ENCODE results near the gene KIF26B. TPM values are rescaled to one million over a fixed set of nuclear protein-coding genes. Genes with fewer than 3 reads are reported as not detected.

Gene KIF26B
- total RNA-seq, 1 donor from 2014 or later = 0.02 TPM

DNA sequence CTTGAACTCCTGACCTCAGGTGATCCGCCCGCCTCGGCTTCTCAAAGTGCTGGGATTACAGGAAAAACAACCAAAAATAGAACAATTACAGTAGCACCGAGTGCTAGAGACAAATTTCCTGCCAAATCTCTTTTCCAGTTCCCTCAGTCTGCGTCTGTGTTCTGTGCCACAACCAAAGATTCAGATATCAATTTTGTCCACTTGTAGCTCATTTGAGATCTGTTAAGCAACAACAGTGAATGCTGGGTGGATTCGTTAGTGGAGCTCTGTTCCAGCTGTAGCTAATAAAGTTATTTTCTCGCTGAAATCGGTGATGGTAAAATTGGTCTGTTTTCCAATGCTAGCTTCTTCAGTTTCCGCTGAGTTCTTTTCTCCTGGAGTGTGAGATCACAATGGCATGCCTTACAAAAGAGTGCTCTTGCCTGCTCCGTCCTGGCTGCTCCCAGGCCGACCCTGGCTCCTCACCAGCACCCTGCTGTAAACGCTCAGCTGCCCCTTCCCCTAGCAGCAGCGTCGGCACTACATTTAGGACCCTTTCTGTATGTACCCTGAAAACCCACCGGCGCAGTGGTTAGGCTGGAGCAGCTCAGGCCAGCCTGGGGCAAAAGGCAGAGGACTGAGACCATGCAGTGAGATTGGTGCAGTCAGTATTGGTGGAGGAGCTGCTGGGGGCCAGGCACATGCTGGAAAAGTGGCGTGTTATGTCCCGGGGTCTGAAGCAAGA lies 395.4 kb downstream of the KIF26B start:
- intact Hi-C loops (cut with micrococcal nuclease) = no loop called here

DNA sequence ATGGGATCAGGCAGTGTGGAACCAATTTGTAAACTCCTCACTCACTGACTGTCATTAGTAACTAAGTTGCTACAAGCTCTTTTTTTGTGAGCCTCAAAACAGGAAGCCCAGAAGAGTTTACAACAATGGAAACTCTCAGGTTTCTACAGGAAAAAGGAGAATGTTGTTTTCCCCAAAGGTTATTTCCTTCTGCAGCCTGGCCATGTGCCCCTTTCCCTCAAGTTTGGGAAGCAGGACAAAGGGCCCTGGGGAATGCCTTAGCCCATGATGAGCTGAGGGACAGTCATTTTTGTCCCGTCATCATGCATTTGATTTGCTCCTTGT lies 395.9 kb downstream of the KIF26B start:
- intact Hi-C loops (cut with micrococcal nuclease) = no loop called here

DNA sequence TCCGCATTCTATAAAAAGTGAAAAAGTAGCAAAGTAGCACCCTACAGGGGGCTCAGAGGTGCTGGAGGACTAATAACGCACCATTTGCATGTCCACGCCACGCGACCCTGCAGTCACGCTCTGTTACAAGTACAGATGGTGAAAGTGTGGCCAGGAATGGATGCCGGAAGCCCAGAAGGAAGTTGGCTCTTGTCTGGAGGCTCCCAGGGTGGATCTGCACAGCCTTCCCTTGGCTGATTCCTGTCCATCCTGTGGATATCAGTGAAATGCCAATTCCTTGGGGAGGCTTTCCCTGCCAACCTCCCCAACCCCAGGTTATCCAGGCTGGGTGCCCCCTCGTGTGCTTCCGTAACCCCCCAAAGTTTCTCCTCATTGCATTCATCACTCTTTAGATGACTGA lies 396.8 kb downstream of the KIF26B start:
- intact Hi-C loops (cut with micrococcal nuclease) = no loop called here

DNA sequence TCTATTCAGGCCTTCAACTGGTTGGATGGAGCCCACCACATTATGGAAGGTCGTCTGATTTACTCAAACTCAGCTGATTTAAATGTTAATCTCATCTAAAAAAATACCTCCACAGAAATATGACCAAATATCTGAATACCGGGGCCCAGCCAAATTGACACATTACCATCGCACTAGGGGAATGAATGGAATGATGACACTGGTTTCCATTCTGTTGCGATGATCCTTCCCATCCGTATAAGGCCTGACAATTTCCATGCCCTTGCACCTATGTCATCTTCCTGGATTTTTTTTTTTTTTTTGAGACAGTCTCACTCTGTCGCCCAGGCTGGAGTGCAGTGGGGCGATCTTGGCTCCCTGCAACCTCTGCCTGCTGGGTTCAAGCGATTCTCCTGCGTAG lies 397.5 kb downstream of the KIF26B start:
- intact Hi-C loops (cut with micrococcal nuclease) = no loop called here

DNA sequence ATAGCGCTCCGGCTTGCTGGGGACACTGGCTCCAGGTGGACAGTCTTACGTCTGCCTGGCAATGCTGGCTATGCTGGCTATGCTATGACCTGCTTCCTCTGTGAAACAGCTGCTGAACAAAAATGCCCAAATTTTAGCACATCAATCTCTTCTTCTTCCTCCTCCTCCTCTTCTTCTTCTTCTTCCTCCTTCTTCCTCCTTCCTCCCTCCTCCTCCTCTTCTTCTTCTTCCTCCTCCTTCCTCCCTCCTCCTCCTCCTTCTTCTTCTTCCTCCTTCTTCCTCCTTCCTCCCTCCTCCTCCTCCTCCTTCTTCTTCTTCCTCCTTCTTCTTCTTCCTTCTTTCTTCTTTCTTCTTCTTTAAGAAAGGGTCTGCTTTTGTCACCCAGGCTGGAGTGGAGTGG lies 401.3 kb downstream of the KIF26B start:
- intact Hi-C loops (cut with micrococcal nuclease) = no loop called here

DNA sequence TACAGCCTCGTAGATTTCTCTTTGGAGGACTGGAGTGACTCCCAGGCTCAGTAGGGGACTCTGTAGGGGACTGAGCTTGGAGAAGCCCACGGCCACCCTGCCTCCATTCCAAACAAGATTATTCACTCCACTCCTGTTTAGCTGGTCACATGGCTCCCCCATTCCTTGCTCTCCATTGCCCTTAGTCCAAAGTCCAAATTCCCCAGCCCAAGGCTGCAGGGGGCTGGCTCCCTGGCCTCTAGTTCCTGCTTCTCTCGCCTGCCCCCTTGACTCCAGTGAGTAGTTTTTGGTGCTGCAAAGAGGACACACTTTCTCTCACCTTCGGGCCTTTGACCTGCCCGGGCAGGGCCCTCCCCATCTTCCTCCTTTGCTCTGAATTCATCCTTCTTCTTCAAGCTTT lies 403.3 kb downstream of the KIF26B start:
- intact Hi-C loops (cut with micrococcal nuclease) = no loop called here

DNA sequence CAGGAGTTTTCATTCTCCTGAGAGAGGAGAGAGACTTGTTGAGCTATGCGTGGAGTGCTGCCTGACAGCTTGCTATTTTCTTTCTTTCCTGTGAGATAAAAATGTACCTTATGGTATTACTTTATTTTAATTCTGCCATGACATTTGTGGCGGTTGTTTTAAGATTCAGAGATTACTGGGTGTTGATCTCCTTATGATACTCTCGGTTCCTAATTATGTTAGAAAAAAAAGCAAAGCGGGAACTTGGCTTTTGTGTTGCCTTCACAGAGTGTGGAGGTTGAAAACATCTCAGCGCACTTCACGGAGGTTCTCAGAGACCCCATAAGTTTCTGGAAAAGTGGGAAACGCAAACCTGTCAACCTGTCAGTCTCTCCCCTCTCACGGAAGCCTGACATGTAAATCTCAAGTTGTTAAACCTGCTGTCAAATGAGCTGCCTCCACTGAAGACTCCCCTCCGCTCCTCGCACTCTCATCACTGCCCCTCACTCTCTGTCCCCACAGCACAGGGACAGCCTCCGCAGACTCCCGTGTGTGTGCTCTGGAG lies 405.6 kb downstream of the KIF26B start:
- intact Hi-C loops (cut with micrococcal nuclease) = no loop called here

DNA sequence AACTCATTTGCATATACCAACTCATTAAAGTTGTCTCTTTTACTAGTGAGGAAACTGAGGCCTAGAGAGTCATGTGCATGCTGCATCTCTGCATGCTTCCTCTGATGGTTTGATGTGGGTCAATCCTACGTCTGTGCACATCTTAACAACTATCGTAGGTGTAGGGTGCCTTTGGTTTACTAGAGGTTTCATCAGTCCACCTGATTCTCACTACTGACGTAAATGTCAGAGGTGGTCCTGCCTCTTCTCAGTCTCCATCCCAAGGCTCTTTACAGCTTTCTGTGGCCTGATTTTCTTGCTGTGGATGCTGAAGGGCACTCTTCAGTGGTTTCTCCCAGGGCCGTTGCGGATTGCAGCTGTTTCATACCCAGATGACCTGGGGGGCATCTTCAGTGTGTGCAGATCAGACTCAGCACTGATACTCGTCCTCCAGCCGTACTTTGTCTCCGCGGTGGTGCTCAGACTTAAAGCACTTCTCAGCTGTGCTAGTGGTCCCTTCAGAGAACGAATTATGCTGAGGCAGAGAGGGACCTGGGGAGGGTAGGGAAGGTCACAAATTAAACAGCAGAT lies 407.0 kb downstream of the KIF26B start:
- intact Hi-C loops (cut with micrococcal nuclease) = no loop called here

DNA sequence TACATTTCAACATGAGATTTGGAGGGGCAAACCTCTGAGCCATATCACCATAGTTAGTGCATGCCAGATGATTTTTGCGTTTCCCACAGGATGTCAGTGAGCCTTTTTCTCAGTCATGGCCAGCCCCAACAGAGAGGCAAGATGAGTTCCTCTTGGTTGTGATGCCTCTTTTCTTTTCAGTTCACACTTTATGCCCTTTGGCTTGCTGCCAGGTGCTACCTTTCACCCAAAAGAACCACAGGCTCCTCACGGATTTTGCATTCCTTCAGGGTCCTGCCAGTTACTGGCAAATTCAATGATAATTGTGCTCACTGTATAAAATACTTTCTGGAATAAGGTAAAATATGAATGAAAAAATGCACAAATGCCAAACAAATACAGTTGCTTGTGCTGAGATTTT lies 411.3 kb downstream of the KIF26B start:
- intact Hi-C loops (cut with micrococcal nuclease) = no loop called here

DNA sequence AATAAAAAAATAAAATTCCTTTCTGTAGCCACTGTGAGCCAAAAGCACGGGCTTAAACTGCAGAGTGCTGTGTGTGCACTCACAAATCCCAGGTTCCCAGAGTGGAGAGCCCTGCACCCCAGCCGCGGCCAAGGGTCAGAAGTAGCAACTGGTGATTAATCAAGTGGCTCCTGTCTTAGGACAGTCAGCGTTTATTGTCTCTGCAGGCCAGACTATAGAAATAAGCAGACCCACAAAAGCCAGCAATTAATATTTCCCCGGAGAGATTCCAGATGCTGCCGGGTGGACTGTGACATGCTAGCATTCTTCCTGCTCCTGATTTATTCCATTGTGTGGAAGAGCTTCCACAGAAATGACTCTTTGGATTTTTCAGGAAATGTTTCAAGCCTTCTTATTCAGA lies 412.2 kb downstream of the KIF26B start:
- intact Hi-C loops (cut with micrococcal nuclease) = no loop called here

DNA sequence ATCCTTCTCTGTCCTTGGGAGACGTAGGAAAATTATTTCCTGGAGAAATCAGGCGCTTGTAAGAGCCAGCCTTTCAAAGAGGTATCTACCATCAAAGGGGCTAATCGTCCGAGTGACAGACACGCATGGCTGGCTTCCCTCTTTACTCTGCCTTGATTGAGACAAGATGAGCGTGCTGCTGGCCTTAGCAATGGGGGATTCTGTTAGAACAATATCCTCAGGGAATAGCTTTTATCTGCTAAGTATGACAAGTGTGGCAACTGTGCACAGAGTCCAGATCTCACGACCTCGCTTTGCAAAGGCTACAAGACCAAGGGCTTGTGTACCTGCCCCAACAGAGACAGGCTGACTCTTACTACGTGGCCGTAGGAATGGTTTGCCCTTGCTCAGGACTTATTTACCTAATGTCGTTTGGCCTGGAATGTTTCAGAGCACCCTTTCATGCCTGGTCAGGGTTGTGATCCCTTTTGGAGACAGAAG lies 417.1 kb downstream of the KIF26B start:
- intact Hi-C loops (cut with micrococcal nuclease) = no loop called here

DNA sequence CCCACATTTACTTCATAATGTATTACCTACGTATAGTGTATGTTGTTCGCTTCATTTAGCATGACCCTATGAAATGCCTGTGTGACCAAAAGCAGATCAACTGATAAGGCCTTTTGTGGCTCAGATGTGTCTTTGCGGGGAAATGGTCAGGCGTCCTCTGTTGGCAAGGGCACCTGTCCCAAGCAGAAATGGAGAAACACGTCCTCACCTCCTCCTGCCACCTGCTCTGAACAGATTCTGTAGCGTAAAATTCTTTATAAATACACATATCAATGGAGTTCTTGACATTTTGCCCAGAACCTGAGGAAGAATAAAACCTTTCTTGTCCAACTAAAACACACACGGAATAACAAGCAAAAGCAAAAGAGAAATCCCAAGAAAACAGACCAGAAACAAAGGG lies 417.9 kb downstream of the KIF26B start:
- intact Hi-C loops (cut with micrococcal nuclease) = no loop called here

DNA sequence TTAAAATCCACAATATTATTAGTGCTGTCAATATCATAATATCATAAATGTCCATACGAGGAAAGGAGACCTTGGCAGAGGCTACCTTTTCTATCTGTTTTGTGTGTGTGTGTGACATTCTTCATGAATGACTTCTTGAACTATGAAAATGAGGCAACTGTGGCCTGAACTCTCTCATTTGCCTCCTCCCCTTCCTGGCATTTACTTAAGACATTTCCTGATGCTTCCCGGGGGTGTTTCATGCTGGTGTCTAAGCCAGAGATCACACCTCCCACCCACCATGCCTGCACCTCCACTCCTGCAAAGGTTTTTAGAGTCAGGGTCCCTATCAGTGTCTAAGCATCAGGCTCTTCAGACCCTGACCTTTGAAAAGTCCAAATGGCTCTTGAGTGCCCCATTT lies 420.9 kb downstream of the KIF26B start:
- intact Hi-C loops (cut with micrococcal nuclease) = no loop called here

DNA sequence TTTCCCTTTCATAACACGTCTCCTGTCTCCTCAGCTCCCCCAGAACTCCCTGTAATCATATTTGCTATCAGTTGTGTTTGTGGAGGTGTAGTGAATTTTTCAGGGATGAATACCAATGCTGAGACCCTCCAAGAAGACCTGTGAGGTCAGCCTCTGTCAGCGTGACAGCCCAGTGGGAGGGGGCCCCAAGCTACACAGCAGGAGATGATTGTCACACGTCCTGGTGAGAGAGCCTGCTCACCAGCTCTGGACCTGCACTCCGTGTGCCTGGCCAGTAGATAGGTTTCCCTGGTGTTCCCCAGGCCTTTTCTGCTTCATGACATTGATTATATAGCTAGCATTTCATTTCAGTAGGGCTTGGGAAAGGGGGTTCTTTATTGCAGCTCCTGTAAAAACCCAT lies 421.5 kb downstream of the KIF26B start:
- intact Hi-C loops (cut with micrococcal nuclease) = no loop called here

DNA sequence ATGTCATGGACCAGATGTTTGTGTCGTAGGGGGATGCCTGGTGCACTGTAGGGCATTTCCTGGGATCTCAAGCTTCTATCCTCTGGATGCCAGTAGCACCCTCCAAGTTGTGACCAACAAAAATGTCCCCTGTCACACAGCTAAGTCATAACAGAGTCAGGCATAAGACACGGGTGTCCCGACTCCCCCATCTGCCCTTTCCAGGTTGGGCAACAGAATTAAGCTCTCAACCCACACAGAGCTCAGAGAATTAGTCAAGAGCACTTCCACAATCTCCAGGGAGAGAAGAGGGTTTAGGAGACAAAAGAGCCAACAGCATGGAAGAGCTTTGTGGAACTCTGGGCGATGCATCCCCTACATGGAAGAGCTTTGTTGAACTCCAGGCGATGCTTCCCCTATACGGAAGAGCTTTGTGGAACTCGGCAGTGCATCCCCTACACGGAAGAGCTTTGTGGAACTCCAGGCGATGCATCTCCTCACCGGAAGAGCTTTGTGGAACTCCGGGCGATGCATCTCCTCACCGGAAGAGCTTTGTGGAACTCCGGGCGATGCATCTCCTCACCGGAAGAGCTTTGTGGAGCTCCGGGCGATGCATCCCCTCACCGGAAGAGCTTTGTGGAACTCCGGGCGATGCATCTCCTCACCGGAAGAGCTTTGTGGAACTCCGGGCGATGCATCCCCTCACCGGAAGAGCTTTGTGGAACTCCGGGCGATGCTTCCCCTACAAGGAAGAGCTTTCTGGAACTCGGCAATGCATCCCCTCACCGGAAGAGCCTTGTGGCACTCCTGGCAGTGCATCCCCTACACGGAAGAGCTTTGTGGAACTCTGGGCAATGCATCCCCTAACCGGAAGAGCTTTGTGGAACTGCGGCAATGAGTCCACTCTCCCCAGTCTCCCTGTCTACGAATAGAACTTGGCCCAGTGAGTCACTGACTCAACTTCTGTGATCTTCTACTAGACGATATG lies 422.7 kb downstream of the KIF26B start:
- intact Hi-C loops (cut with micrococcal nuclease) = no loop called here

DNA sequence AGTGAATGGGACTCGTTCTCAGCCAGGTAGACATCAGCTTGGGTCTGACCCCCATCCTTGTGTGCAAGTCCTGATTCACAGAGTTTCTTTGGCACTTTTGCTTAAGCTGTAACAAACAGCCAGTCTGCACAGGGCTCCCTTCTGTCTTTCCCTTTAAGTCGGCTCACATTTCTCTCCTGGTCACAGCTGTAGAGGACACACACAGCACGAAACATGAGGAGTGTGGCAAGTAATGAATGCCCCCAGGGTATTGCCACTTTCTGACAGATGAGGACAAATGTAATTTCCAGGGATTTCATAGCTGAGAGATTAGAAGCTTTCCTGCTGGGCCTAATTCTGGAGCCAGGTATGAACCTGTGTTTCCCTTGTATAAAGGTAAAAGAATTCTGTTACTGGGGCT lies 423.5 kb downstream of the KIF26B start:
- intact Hi-C loops (cut with micrococcal nuclease) = no loop called here

DNA sequence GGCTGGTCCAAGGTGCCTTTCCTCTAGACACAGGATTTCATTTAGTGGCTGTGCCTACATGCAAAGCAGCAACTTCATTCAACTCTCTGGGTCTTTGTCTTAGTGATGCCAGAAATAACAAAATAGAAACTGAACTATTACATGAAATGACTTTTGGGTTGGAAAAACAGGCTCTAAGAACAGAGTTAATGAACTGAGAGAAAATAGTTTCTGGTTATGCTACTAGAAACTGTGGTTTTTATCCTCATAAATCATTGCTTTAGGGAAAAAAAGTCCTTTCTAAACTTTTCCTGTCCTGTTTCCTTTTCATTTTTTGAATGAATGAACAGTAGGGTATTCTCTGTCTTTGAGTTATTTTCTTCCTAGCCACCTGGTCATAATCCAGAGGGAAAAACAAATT lies 424.0 kb downstream of the KIF26B start:
- intact Hi-C loops (cut with micrococcal nuclease) = no loop called here

DNA sequence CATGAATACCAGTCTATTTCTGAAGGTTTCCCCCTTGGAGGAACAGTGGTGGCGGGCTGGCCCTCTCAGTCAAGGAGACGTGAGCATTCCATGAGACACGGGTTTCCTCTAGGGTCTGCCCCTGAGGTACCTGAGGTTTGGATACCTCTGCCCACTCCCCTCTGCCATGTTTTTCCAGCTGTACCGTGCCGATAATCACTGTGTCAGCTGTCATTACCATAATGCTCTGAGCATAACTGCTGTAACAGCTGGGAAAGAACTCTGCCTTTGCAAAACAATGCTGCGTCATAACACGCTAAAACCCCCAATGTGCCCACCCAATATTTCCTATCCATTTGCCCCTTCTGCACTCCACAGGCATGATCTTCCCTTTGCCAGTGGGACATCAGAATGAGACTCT lies 425.1 kb downstream of the KIF26B start:
- intact Hi-C loops (cut with micrococcal nuclease) = no loop called here

DNA sequence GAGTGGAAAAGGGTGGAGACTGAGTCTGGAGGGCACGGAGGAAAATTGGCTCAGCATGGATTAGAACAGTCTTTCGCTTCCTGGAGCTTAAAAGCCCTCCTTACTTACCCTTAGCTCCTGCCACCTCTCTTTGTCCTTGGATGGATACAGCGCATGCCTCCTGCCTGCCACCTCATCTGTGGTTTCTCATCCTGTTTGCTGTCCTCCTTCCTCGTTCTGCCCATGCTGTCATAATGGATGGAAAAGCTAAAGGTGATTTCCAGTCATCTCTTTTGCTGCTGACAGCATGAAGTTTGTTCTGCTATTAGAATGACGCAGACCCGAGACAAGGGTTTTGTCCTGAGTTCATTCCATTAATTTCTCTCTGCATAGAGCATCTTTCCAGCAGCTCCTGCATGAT lies 425.9 kb downstream of the KIF26B start:
- intact Hi-C loops (cut with micrococcal nuclease) = no loop called here

DNA sequence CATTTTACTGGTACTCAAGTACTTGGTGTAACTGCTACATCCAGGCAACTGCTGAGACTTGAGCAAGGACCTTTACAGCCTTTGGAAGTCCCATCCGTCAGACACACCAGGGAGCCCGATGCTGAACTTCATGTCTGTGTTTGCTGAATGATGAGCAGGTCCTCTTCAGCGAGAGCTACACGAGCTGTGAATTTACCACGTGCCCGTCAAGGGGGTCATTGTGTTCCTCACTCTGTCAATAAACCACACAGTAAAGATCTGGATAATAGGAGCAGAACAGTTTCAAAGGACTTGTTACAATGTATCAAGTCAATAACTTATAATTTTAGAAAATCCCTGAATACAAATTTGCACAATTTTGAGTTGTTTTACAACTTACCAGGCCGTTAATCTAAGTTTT lies 427.2 kb downstream of the KIF26B start:
- intact Hi-C loops (cut with micrococcal nuclease) = no loop called here

DNA sequence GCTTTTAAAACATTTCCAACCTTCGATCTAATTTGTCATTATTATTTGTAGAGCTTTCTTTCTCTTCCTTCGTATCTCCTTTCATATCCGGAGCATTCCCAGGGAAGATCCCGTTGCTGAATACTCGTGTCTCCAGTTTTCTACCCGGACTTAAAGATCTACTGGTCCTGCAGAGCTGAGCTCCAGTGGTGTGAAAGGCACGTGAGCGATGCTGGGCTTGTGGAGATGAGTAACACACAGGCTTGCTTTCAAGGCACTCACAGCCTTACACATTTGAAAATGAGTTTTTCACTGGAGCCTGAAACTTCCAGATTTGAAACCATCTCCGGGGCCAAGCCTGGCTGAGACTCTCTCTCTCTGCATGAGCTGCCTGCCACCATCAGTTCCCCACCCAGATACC lies 428.3 kb downstream of the KIF26B start:
- intact Hi-C loops (cut with micrococcal nuclease) = no loop called here
